Activated B cell treated with CpG ODN at 0.5 μM for 24 hours (primary cell): ENCODE results near the gene TLK1. TPM values are rescaled to one million over a fixed set of nuclear protein-coding genes. Genes with fewer than 3 reads are reported as not detected.

Experiments used
- ATAC-seq: fragments of 200-7000 bp; cut with Tn5 transposase; one replicate; pipeline ENCODE4 v1.10.0; 2021; ENCODE audit warnings: low read depth, mild to moderate bottlenecking, moderate library complexity
- CTCF ChIA-PET: fragments of 350-600 bp; sonication (Branson Sonifier 250); formaldehyde crosslinking; loops from one replicate; lab custom pipeline; 2021; ENCODE audit warnings: antibody characterized with exemption; lab: Charles Lee
- POLR2A ChIA-PET: fragments of 350-600 bp; sonication (Branson Sonifier 250); formaldehyde crosslinking; loops from one replicate; lab custom pipeline; 2021; ENCODE audit warnings: antibody characterized with exemption; lab: Charles Lee
- DNase-seq: peaks from one replicate; pipeline ENCODE4 v3.0.0; 2022
- H3K27ac Mint-ChIP-seq: one replicate; pipeline ENCODE4 v1.8.0; 2020; ENCODE audit warnings: mixed read lengths
- H3K27me3 Mint-ChIP-seq: one replicate; pipeline ENCODE4 v1.8.0; 2021; ENCODE audit warnings: mixed read lengths
- H3K36me3 Mint-ChIP-seq: one replicate; pipeline ENCODE4 v1.8.0; 2021; ENCODE audit warnings: low read depth, mixed read lengths
- H3K4me1 Mint-ChIP-seq: one replicate; pipeline ENCODE4 v1.8.0; 2021; ENCODE audit warnings: mixed read lengths
- H3K4me3 Mint-ChIP-seq: one replicate; pipeline ENCODE4 v1.8.0; 2020; ENCODE audit warnings: mild to moderate bottlenecking, mixed read lengths
- H3K9me3 Mint-ChIP-seq: one replicate; pipeline ENCODE4 v1.8.0; 2020; ENCODE audit warnings: mixed read lengths
- CTCF ChIP-seq: fragments of 200-600 bp; IDR thresholded peaks from one replicate; pipeline ENCODE4 v1.8.0; 2022; ENCODE audit warnings: antibody characterized with exemption, mild to moderate bottlenecking
- intact Hi-C: fragments of 100-400 bp; cut with micrococcal nuclease; formaldehyde crosslinking; loops from one replicate; pipeline ENCODE4 v1.15.1; 2024
- total RNA-seq: library from RNA; stranded (reverse); gene quantifications from 2 replicates; pipeline ENCODE4 v1.2.3, GENCODE V29; 2022

Gene TLK1
- total RNA-seq, 1 donor from 2014 or later, result 125 TPM

- POLR2A ChIA-PET, result no interaction called here
- TF ChIP-seq CTCF, result no peak
- ATAC-seq (no peak), DNase-seq (no peak)
- Mint-ChIP-seq H3K36me3 (peaks cover 73% of the 10 kb centered on the region), H3K4me1 (peaks cover 6% of the 10 kb centered on the region), H3K27me3 (no peaks in the 10 kb centered on the region), H3K4me3 (no peak overlapping the region), H3K27ac (no peak overlapping the region), H3K9me3 (no peaks in the 10 kb centered on the region)
- intact Hi-C loops, result no loop called here
- CTCF ChIA-PET, result no interaction called here
Measured at GRCh38 chr2:171046048-171046560, 114.6 kb downstream of the TLK1 start.

- ATAC-seq (no peak), DNase-seq (no peak)
- intact Hi-C loops, result no loop called here
- ChIA-PET POLR2A (no interaction called here), CTCF (no interaction called here)
- no peak for TF ChIP-seq CTCF
- H3K27me3 Mint-ChIP-seq, result no peaks in the 10 kb centered on the region
- H3K4me1 Mint-ChIP-seq, result peaks cover 6% of the 10 kb centered on the region
- no peak overlapping the region for H3K4me3 Mint-ChIP-seq
- H3K36me3 Mint-ChIP-seq, result peaks cover 66% of the 10 kb centered on the region
- H3K9me3 Mint-ChIP-seq, result no peaks in the 10 kb centered on the region
- H3K27ac Mint-ChIP-seq, result no peak overlapping the region
Measured at GRCh38 chr2:171044416-171044815, 116.3 kb downstream of the TLK1 start.

GRCh38 chr2:171042253-171042969 is 118.3 kb downstream of the TLK1 start:
- Mint-ChIP-seq H3K4me3 (no peak overlapping the region), H3K27ac (peak overlapping the region; percentile 35), H3K36me3 (peaks cover 69% of the 10 kb centered on the region), H3K27me3 (no peaks in the 10 kb centered on the region), H3K9me3 (no peaks in the 10 kb centered on the region), H3K4me1 (peaks cover 6% of the 10 kb centered on the region)
- CTCF ChIA-PET, result no interaction called here
- TF ChIP-seq CTCF, result no peak
- POLR2A ChIA-PET, result no interaction called here
- no peak for DNase-seq
- no peak for ATAC-seq
- intact Hi-C loops, result no loop called here

GRCh38 chr2:171036532-171036931 is 124.2 kb downstream of the TLK1 start:
- POLR2A ChIA-PET, result no interaction called here
- CTCF ChIA-PET, result no interaction called here
- H3K4me3 Mint-ChIP-seq, result no peak overlapping the region
- ATAC-seq (no peak), DNase-seq (no peak)
- peaks cover 83% of the 10 kb centered on the region for H3K36me3 Mint-ChIP-seq
- peaks cover 4% of the 10 kb centered on the region for H3K9me3 Mint-ChIP-seq
- intact Hi-C loops, result no loop called here
- no peaks in the 10 kb centered on the region for H3K27me3 Mint-ChIP-seq
- no peak overlapping the region for H3K27ac Mint-ChIP-seq
- H3K4me1 Mint-ChIP-seq, result no peaks in the 10 kb centered on the region
- no peak for TF ChIP-seq CTCF

- Mint-ChIP-seq H3K27me3 (no peaks in the 10 kb centered on the region), H3K4me1 (no peaks in the 10 kb centered on the region), H3K9me3 (peaks cover 4% of the 10 kb centered on the region), H3K36me3 (peaks cover 89% of the 10 kb centered on the region), H3K4me3 (no peak overlapping the region), H3K27ac (no peak overlapping the region)
- DNase-seq (no peak), ATAC-seq (no peak)
- ChIA-PET CTCF (no interaction called here), POLR2A (no interaction called here)
- intact Hi-C loops, result no loop called here
- TF ChIP-seq CTCF, result no peak
Measured at GRCh38 chr2:171034315-171034714, 126.4 kb downstream of the TLK1 start.
